H1 (cell line): ENCODE data around the gene MCEMP1. TPM values are rescaled to one million over a fixed set of nuclear protein-coding genes. Genes with fewer than 3 reads are reported as not detected.

ENCODE experiments used
- CTCF ChIA-PET: fragments of 300-600 bp; sonication (Branson Sonifier 250); formaldehyde crosslinking; loops from one replicate; lab custom pipeline; 2021; ENCODE audit not compliant: partially characterized antibody; lab: Charles Lee
- POLR2A ChIA-PET: fragments of 300-600 bp; sonication (Branson Sonifier 250); formaldehyde crosslinking; loops from one replicate; lab custom pipeline; 2021; ENCODE audit warnings: inconsistent platforms; ENCODE audit not compliant: partially characterized antibody; lab: Charles Lee
- DNase-seq, 2 experiments: peaks; one replicate each; pipeline versions ENCODE4 v3.0.0 to v3.0.0-alpha.2; 2010 to 2022; ENCODE audit warnings: low spot score in 2 of 2, low read depth in 1 of 2, mixed read lengths in 1 of 2
- FAIRE-seq: peaks from 2 replicates; lab custom pipeline; 2011; peaks lifted over from hg19 to GRCh38; lab: Jason Lieb, UNC
- H2AFZ ChIP-seq: 2 replicates; pipeline ENCODE4 v1.8.1; 2012; ENCODE audit warnings: low read length, inconsistent platforms
- H2AK5ac ChIP-seq: 2 replicates; pipeline ENCODE4 v1.6.1; 2013; ENCODE audit warnings: low read depth, low read length
- H2BK120ac ChIP-seq: replicated peaks from 2 replicates; pipeline ENCODE3; 2013; ENCODE audit warnings: low read depth, low read length, inconsistent platforms
- H2BK12ac ChIP-seq: 2 replicates; pipeline ENCODE4 v1.6.1; 2013; ENCODE audit warnings: low read depth, low read length
- H2BK15ac ChIP-seq: 2 replicates; pipeline ENCODE4 v1.6.1; 2013; ENCODE audit warnings: low read length
- H2BK20ac ChIP-seq: 2 replicates; pipeline ENCODE4 v1.6.1; 2013; ENCODE audit warnings: low read length
- H2BK5ac ChIP-seq: 2 replicates; pipeline ENCODE4 v1.6.1; 2013; ENCODE audit warnings: low read depth, low read length
- H3K14ac ChIP-seq: 2 replicates; pipeline ENCODE4 v1.6.1; 2013; ENCODE audit warnings: inconsistent platforms; ENCODE audit not compliant: insufficient read length
- H3K18ac ChIP-seq: 2 replicates; pipeline ENCODE4 v1.6.1; 2013; ENCODE audit warnings: low read length; ENCODE audit errors: extremely low read depth
- H3K23ac ChIP-seq: 2 replicates; pipeline ENCODE4 v1.6.1; 2013; ENCODE audit warnings: inconsistent platforms; ENCODE audit not compliant: insufficient read length
- H3K23me2 ChIP-seq: 2 replicates; pipeline ENCODE4 v1.6.1; 2013; ENCODE audit warnings: low read depth, low read length
- H3K27ac ChIP-seq: 2 replicates; pipeline ENCODE4 v1.6.1; 2011; ENCODE audit warnings: low read depth, low read length, inconsistent platforms
- H3K27me3 ChIP-seq, 4 experiments: replicated peaks in 1 of 4; 1 replicate in 1 of 4; 2 replicates in 3 of 4; pipeline versions ENCODE4 v1.6.1 to v1.8.1; 2011 to 2013; ENCODE audit warnings: low read length in 3 of 4, mild to moderate bottlenecking in 3 of 4, inconsistent platforms in 2 of 4, mixed read lengths in 2 of 4, moderate library complexity in 1 of 4; ENCODE audit not compliant: control insufficient read depth in 3 of 4, insufficient read depth in 3 of 4; ENCODE audit errors: extremely low read depth in 1 of 4
- H3K36me3 ChIP-seq, 4 experiments: 2 replicates each; pipeline versions ENCODE4 v1.6.1 to v1.8.1; 2011 to 2013; ENCODE audit warnings: mild to moderate bottlenecking in 4 of 4, low read length in 3 of 4, moderate library complexity in 2 of 4, control low read depth in 1 of 4, inconsistent platforms in 1 of 4; ENCODE audit not compliant: insufficient read depth in 4 of 4, control insufficient read depth in 2 of 4
- H3K4ac ChIP-seq: replicated peaks from 2 replicates; pipeline ENCODE3; 2013; ENCODE audit warnings: low read length, low read depth, mixed read lengths, inconsistent platforms; ENCODE audit not compliant: insufficient read length
- H3K4me1 ChIP-seq, 4 experiments: replicated peaks in 1 of 4; 1 replicate in 1 of 4; 2 replicates in 3 of 4; pipeline versions ENCODE4 v1.6.1 to v1.8.1; 2011 to 2013; ENCODE audit warnings: low read length in 3 of 4, inconsistent platforms in 2 of 4, mixed read lengths in 1 of 4; ENCODE audit not compliant: insufficient read depth in 4 of 4, control insufficient read depth in 3 of 4
- H3K4me2 ChIP-seq, 2 experiments: 2 replicates each; pipeline versions ENCODE4 v1.6.1 to v1.8.1; 2011 to 2013; ENCODE audit warnings: low read depth in 2 of 2, low read length in 2 of 2, control low read depth in 1 of 2, inconsistent platforms in 1 of 2, mild to moderate bottlenecking in 1 of 2; ENCODE audit not compliant: insufficient read depth in 1 of 2
- H3K4me3 ChIP-seq, 4 experiments: fragments of 200-600, 300-600 bp in 1 of 4; sonication (generic), shearing (Covaris generic), sonication (Bioruptor Twin) in 1 of 4; 2 replicates each; pipeline versions ENCODE4 v1.5.1 to v1.8.1; 2011 to 2016; ENCODE audit warnings: low read length in 4 of 4, low read depth in 3 of 4, control low read depth in 2 of 4, inconsistent platforms in 2 of 4, mild to moderate bottlenecking in 2 of 4, mixed read lengths in 1 of 4, moderate library complexity in 1 of 4; ENCODE audit not compliant: insufficient read depth in 2 of 4; ENCODE audit errors: extremely low read depth in 1 of 4
- H3K56ac ChIP-seq: replicated peaks from 2 replicates; pipeline ENCODE3; 2013; ENCODE audit warnings: low read depth, mild to moderate bottlenecking, mixed read lengths, low read length, inconsistent platforms; ENCODE audit not compliant: insufficient read length
- H3K79me1 ChIP-seq: 2 replicates; pipeline ENCODE4 v1.6.1; 2013; ENCODE audit warnings: low read depth, low read length, control low read depth
- H3K79me2 ChIP-seq, 2 experiments: 2 replicates each; pipeline versions ENCODE4 v1.6.1 to v1.8.1; 2012 to 2013; ENCODE audit warnings: low read length in 2 of 2, mild to moderate bottlenecking in 2 of 2, inconsistent platforms in 1 of 2; ENCODE audit not compliant: insufficient read depth in 2 of 2, control insufficient read depth in 1 of 2
- H3K9ac ChIP-seq, 4 experiments: replicated peaks in 1 of 4; 1 replicate in 1 of 4; 2 replicates in 3 of 4; pipeline versions ENCODE4 v1.6.1 to v1.8.1; 2011 to 2013; ENCODE audit warnings: low read depth in 3 of 4, low read length in 3 of 4, control low read depth in 2 of 4, mild to moderate bottlenecking in 2 of 4, moderate library complexity in 2 of 4, inconsistent platforms in 1 of 4; ENCODE audit errors: extremely low read depth in 1 of 4
- H3K9me3 ChIP-seq, 2 experiments: 2 replicates each; pipeline versions ENCODE4 v1.6.1 to v1.8.1; 2012 to 2013; ENCODE audit warnings: mild to moderate bottlenecking in 2 of 2, moderate library complexity in 2 of 2, control low read depth in 1 of 2, inconsistent platforms in 1 of 2, low read depth in 1 of 2, low read length in 1 of 2, mixed read lengths in 1 of 2; ENCODE audit not compliant: insufficient read depth in 2 of 2
- H4K20me1 ChIP-seq, 2 experiments: replicated peaks in 1 of 2; 2 replicates each; pipeline versions ENCODE3 to v1.8.1; 2011 to 2013; ENCODE audit warnings: inconsistent platforms in 2 of 2, low read length in 2 of 2, mild to moderate bottlenecking in 1 of 2; ENCODE audit not compliant: insufficient read depth in 2 of 2, control insufficient read depth in 1 of 2
- H4K5ac ChIP-seq: 2 replicates; pipeline ENCODE4 v1.6.1; 2013; ENCODE audit warnings: low read length, low read depth, mixed read lengths, inconsistent platforms; ENCODE audit not compliant: insufficient read length
- H4K8ac ChIP-seq: 2 replicates; pipeline ENCODE4 v1.8.0; 2013; ENCODE audit warnings: mild to moderate bottlenecking, moderate library complexity, low read length, inconsistent platforms; ENCODE audit not compliant: insufficient read depth; ENCODE audit errors: extremely low read depth
- H4K91ac ChIP-seq: replicated peaks from 2 replicates; pipeline ENCODE3; 2013; ENCODE audit warnings: low read length, mixed read lengths, inconsistent platforms; ENCODE audit not compliant: insufficient read length
- GTF2F1 ChIP-seq: IDR thresholded peaks from 2 replicates; pipeline ENCODE4 v1.6.1; 2012; ENCODE audit warnings: low read depth, low read length, improper control_type of control experiment, borderline replicate concordance
- RAD21 ChIP-seq, 2 experiments: IDR thresholded peaks in 1 of 2; conservative IDR thresholded peaks in 1 of 2; 2 replicates each; pipeline ENCODE4 v1.6.1; 2011; ENCODE audit warnings: low read depth in 2 of 2, low read length in 2 of 2, improper control_type of control experiment in 1 of 2, inconsistent platforms in 1 of 2, mild to moderate bottlenecking in 1 of 2, moderate library complexity in 1 of 2
- RXRA ChIP-seq: IDR thresholded peaks from 2 replicates; pipeline ENCODE4 v1.6.1; 2011; ENCODE audit warnings: low read depth, mild to moderate bottlenecking, low read length, moderate library complexity; ENCODE audit not compliant: insufficient read depth
- SAP30 ChIP-seq: fragments of 300-600 bp; sonication (generic); IDR thresholded peaks from 2 replicates; pipeline ENCODE4 v1.7.1; 2012; ENCODE audit warnings: low read length, moderate library complexity, mild to moderate bottlenecking, inconsistent platforms; ENCODE audit not compliant: insufficient read depth, insufficient replicate concordance
- SP2 ChIP-seq: IDR thresholded peaks from 2 replicates; pipeline ENCODE4 v1.6.1; 2012; ENCODE audit warnings: mild to moderate bottlenecking, low read length, inconsistent platforms
- TAF1 ChIP-seq: IDR thresholded peaks from 2 replicates; pipeline ENCODE4 v1.6.1; 2011; ENCODE audit warnings: mild to moderate bottlenecking, low read depth, low read length
- WGBS, 2 experiments: shearing (Covaris generic) in 1 of 2; methylation state at CpG; one replicate each; pipeline versions ENCODE4 v1.1.6 to v1.1.7; 2013 to 2015; ENCODE audit warnings: low lambda C conversion rate in 2 of 2, mixed read lengths in 2 of 2, inconsistent platforms in 1 of 2, low coverage in 1 of 2, missing lambda C conversion rate in 1 of 2; ENCODE audit not compliant: insufficient replicate concordance in 2 of 2, insufficient coverage in 1 of 2, insufficient read length in 1 of 2; ENCODE audit errors: extremely low coverage in 1 of 2, missing lambda C conversion rate in 1 of 2; 5-methylcytosine and 5-hydroxymethylcytosine counted together
- polyA plus RNA-seq, 7 experiments: library from polyadenylated mRNA; depleted of rRNA in 3 of 7; stranded (reverse) in 5 of 7; unstranded in 2 of 7; fragments of >200 nt in 5 of 7; fragments of 200-250 nt in 2 of 7; gene quantifications; 1 replicate in 5 of 7; 2 replicates in 1 of 7; 4 replicates in 1 of 7; pipeline versions ENCODE4 v1.2.1 to v1.2.3, GENCODE V29; 2011 to 2013; ENCODE audit warnings: missing spikeins in 2 of 7, mixed read lengths in 2 of 7
- total RNA-seq: library from RNA; stranded (reverse); fragmentation: NEBNext Ultra II Directional; extraction: Animal tissue kit (Norgen Biotek cat#: 25700); gene quantifications from 2 replicates; pipeline ENCODE4 v1.2.1, GENCODE V29; 2021
- TF ChIP-seq, protein P1 (sequence below): IDR thresholded peaks from 2 replicates; pipeline ENCODE4 v1.6.1; 2011; ENCODE audit warnings: low read depth, mild to moderate bottlenecking, low read length; ENCODE audit not compliant: insufficient read depth

Gene MCEMP1
- total and polyA plus RNA-seq, 2 of the 8 experiments (the other 6 are each of a cell fraction or from before 2014, with no cell fraction given): not detected

DNA sequence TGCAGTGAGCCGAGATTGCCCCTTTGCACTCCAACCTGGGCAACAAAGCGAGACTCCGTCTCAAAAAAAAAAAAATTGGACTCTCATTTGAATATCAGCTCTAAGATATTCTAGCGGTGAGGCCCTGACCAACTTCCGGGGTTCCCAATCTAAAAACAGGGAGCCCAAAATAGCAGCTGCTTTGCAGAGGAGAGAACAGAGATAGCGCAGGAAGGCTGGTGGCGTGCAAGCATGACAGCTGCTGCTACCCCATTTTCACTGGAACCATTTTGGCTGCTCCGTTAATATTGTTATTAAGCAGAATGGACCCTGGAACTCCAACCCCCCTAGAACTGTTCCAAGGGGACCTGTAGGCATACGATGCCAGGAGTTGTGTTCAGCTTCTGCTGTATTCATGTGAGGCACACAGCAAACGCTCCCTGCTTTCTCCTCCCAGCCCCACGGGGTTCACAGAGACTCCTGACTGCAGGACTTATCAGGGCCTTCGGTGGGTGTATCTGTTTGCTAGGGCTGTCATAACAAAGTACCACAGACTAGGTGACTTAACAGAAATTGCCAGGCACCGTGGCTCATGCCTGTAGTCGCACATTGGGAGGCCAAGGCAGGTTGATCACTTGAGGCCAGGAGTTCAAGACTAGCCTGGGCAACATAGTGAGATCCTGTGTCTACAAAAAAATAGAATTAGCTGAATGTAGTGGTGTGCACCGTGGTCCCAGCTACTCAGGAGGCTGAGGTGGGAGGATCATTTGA, 28.4 kb upstream of the MCEMP1 start:
- no peak overlapping the region for H3K23ac ChIP-seq
- no peak overlapping the region; the same call in 1 of the 2 replicates for H3K18ac ChIP-seq
- H2AK5ac ChIP-seq: no peak overlapping the region
- ChIA-PET CTCF (interaction anchor here (0.6 to 1.4 kb wide), 7 partner anchors 9 to 1422 kb away, joined by 3 to 4 read pairs (median 3); partner anchors contain the start of gene TRAPPC5), POLR2A (interaction anchor here (0.6 to 1.3 kb wide), 3 partner anchors 9 to 103 kb away, joined by 3 to 6 read pairs (median 3); partner anchors contain the start of gene STXBP2)
- H3K4me2 ChIP-seq: no peak overlapping the region
- H3K27ac ChIP-seq: no peak overlapping the region
- no peak overlapping the region for H3K4ac ChIP-seq
- H2BK12ac ChIP-seq: no peak overlapping the region
- H3K4me1 ChIP-seq: peaks cover 0 to 2% (median 0%) of the 10 kb centered on the region in 4 experiments; a peak in 5 of 7 replicates
- 91% methylated on average over 15 of the region's 15 CpGs; no CpG with 5 or more reads in 1 of the 2 experiments for WGBS, 2 experiments
- no peak overlapping the region for H4K5ac ChIP-seq
- TF ChIP-seq TAF1 (no peak), RXRA (no peak), GTF2F1 (no peak), RAD21 (IDR thresholded peaks at IDR 0.05 in 1 of 2, conservative IDR thresholded peaks at IDR 0.05 in 1 of 2; ENCODE audit: low read depth in 2 of 2, low read length in 2 of 2) (no peak), SAP30 (no peak), SP2 (no peak)
- TF ChIP-seq, protein P1, sequence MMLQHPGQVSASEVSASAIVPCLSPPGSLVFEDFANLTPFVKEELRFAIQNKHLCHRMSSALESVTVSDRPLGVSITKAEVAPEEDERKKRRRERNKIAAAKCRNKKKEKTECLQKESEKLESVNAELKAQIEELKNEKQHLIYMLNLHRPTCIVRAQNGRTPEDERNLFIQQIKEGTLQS: no peak
- TF ChIP-seq, all 59 proteins: peak for 0
- Histone ChIP-seq H2AFZ (no peak overlapping the region), H3K23me2 (0 out of 2 replicates have a peak, but pooled peaks cover 2% of the 10 kb centered on the region), H3K4me3 (no peak overlapping the region), H4K20me1 (peaks cover 0 to 5% of the 10 kb centered on the region in 2 experiments), H3K9me3 (no peaks in the 10 kb centered on the region), H2BK120ac (no peak overlapping the region), H3K9ac (no peak overlapping the region), H3K79me1 (no peaks in the 10 kb centered on the region), H2BK20ac (no peak overlapping the region), H2BK15ac (no peak overlapping the region), H3K79me2 (no peaks in the 10 kb centered on the region), H3K36me3 (0 out of 8 replicates have a peak, but pooled peaks cover 0 to 3% (median 0%) of the 10 kb centered on the region in 4 experiments), H3K14ac (no peak overlapping the region), H4K91ac (no peak overlapping the region), H4K8ac (no peak overlapping the region), H2BK5ac (no peak overlapping the region), H3K56ac (no peak overlapping the region), H3K27me3 (peaks cover 2 to 15% (median 6%) of the 10 kb centered on the region in 4 experiments)
- no peak for DNase-seq
- no peak for FAIRE-seq
